CD1c-positive myeloid dendritic cell (primary cell): Measurements from ENCODE around the gene SGF29.
"Not testable (repeated sequence)": the region's sequence is repeated elsewhere in the genome, so short reads cannot be mapped to it uniquely, and the experiment has no call there.

ENCODE experiments used
- DNase-seq: peaks from one replicate; pipeline ENCODE4 v3.0.0-alpha.2; 2016; ENCODE audit errors: extremely low spot score

The SGF29 gene

DNA sequence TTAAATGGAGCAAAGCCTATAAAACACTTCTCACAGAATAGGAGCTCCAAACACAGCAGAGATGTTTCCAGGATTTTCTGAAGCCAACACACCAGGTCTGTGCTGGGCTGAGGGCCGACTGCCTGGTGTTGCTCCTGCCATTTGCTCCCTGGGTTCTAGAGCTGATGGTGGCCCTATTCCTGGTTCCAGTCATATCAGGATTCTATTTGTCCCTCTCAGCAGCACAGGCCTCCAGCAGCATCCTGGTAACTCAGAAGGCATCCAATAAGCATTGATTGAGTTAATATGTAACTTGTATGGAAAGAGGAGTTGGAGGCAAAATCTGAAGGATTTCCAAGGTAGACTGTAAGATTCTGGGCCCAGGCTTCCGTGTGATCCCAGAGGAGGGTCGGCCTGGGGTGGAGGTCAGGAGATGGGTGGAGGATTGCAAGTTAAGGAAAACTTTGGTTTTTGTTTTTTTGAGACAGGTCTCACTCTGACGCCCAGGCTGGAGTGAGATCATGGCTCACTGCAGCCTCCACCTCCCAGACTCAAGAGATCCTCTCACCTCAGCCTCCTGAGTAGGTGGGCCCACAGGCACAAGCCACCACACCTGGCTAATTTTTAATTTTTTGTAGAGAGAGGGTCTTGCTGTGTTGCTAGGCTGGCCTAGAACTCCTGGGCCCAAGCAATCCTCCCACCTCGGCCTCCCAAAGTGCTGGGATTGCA, 20.6 kb upstream of the SGF29 start:
- DNase-seq, result no peak

DNA sequence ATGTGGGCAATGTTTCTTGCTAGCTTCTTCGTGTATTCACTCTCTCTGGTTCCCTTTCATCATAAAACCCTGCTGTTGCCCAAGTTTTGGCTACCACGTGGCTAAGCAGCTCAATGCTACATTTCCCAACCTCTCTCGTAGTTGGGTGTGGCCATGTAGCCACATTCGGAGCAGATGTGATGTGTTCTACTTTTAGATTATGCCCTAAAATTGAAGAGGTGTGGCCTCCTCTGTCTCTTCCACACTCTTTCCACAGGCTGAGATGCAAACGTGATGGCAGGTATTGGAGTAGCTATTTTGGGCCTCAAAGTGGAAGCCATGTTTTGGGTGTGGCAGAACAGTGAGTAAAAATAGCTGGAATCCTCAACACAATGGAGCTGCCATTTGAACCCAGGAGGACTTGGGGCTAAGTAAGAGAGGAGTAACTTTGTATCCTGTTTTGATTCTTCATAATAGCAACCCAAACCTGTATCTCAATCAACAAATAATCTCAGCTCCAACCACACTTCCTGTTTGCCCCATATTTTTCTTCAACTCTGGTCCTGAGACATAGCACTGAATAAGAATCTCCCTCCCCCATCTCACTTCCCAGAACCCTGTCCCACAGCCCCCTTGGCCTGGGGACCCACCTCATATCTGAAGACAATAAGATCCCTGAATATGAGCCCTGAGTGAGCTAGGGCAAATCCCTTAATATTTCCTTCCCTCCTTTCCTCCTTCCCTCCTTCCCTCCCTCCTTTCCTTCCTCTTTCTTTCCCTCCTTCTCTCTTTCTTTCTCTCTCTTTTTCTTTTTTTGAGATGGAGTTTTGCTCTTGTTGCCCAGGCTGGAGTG, 19.0 kb upstream of the SGF29 start:
- peak; percentile 92 for DNase-seq

- no peak for DNase-seq
Observed at GRCh38 chr16:28537076-28537475, 16.6 kb upstream of the SGF29 start.

DNA sequence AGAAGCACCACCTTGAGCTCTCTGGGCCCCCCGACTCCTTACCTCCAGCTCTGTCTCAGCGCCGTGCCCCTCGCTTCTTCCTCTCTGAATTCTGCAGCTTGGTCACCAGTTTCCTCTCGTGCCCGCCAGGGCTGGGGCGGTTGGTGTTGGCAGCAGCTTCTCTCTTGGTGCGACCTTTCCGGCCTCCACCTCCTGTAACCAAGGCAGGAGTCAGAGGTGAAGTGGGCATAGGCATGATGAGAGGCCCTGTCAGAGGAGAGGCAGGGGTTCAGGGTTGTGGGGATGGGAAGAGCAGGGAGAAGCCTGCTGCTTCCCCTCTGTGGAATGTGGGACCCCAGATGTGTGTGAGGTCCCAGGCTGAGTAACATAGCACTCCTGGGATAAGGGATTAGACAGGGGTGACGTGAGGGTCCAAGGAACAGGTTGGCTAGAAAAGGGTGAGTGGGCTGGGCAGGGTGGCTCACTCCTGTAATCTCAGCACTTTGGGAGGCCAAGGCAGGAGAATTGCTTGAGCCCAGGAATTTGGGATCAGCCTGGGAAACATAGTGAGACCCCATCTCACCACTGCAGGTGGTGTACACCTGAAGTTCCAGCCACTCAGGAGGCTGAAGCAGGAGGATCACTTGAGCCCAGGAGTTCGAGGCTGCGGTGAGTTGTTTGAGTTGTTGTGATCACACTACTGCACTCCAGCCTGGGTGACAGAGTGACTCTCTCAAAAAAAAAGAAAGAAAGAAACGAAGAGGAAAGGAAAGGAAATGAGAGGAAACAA, 15.6 kb upstream of the SGF29 start:
- no peak for DNase-seq

GRCh38 chr16:28538733-28539596, 14.8 kb upstream of the SGF29 start, which contains the start of gene NUPR1:
TSS of gene NUPR1 (minus strand) at chr16:28538974. CDS start at chr16:28538907, 67 bp downstream.
- no peak for DNase-seq

DNA sequence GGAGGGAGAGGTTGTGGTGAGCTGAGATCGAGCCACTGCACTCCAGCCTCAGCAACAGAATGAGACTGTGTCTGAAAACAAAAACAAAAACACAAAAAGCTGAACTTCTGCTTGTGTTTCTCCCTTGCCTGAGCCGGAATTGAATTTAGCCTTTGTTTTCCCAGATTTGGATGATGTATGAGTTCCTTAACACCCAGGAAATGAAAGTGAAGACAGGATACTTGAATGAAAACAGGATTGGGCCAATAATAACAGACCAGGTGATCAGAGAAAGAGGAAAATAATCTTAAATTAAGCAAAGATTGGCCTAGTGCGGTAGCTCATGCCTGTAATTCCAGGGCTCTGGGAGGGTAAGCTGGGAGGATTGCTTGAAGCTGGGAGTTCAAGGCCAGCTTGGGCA, 13.4 kb upstream of the SGF29 start:
- no peak for DNase-seq

DNA sequence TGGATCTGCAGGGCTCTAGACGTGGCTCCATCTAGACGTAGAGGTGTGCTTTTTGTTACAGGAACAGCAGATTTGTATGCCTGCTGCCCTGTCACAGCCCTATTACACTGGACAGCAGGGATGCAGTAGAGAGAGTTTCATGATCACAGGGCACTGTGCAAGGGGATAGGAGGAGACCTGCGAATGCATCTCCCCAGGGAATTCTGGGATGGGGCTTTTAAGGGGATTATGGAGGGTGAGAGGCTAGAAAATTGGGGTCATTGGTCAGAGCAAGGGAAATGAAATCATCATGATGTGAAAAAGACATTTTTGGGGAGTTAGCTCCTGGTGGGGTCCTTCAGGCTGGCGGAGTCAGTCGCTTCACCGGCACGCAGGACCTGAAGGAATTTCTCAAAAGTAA, 11.1 kb upstream of the SGF29 start:
- no peak for DNase-seq

GRCh38 chr16:28543072-28543471, 10.6 kb upstream of the SGF29 start:
- DNase-seq, result peak; percentile 89

DNA sequence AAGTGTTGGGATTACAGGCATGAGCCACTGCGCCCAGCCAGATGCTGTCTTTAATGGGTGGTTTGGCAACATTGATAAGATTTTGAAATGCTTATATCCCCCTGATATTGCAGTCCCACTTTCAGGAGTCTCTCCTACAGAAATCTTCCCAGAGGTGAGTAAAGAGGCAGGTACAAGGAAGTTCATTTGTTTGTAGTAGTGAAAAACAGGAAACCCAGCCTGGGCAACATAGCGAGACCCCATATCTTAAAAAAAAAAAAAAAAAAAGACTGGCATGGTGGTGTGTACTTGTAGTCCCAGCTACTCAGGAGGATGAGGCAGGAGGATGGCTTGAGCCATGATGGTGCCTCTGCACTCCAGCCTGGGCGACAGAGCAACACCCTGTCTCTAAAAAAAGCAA, 8.7 kb upstream of the SGF29 start:
- DNase-seq, result no peak

DNA sequence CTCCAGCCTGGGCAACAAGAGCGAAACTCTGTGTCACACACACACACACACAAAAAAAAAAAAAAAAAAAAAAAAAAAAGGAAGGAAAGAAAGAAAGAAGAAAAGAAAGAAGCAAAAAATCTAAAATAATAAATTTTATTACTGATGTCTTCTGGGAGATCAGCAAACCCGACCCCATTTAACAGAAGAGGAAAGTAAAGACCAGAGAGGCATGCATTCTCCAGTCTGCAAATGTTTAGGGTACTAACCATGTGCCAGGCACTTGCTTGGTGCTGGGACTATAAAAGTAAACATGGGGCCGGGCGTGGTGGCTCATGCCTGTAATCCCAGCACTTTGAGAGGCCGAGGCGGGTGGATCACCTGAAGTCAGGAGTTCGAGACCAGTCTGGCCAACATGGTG, 7.8 kb upstream of the SGF29 start:
- DNase-seq, result not testable (repeated sequence)

GRCh38 chr16:28546626-28547025, 7.1 kb upstream of the SGF29 start:
- no peak for DNase-seq

- DNase-seq, result no peak
Observed at GRCh38 chr16:28548306-28548802, 5.4 kb upstream of the SGF29 start.

GRCh38 chr16:28549301-28549899, 4.3 kb upstream of the SGF29 start:
- peak; percentile 64 for DNase-seq

DNA sequence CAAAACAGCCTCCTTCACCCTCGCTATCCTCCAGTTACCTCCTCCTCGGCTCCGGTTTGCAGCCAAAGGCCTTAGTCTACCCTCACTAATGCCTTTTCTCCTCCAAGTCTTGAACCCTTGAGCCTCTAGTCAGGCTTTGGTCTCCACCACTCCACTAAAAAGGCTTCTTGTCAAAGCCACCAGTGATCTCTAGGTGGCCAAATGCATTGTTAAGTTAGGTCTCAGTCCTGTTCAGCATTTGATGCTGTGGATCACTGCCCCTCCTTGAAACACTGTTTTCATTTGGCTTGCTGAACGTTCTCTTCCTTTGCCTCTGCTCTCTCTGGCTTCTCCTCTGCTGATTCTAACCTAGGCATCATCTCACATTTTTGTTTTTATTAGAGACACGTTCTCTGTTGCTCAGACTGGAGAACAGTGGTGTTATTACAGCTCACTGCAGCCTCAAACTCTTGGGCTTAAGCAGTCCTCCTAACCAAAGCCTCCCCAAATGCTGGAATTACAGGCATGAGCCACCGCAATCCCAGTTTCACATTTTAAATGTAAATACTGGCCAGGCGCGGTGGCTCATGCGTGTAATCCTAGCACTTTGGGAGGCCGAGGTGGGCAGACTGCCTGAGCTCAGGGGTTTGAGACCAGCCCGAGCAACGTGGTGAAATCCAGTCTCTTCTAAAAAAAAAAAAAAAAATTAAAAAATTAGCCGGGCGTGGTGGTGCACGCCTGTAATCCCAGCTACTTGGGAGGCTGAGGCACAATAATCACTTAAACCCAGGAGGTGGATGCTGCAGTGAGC, 1.1 kb downstream of the SGF29 start:
- no peak for DNase-seq

GRCh38 chr16:28555561-28555960, 1.8 kb downstream of the SGF29 start:
- peak; percentile 60 for DNase-seq

- DNase-seq, result peak; percentile 52
Observed at GRCh38 chr16:28556914-28557320, 3.2 kb downstream of the SGF29 start.

DNA sequence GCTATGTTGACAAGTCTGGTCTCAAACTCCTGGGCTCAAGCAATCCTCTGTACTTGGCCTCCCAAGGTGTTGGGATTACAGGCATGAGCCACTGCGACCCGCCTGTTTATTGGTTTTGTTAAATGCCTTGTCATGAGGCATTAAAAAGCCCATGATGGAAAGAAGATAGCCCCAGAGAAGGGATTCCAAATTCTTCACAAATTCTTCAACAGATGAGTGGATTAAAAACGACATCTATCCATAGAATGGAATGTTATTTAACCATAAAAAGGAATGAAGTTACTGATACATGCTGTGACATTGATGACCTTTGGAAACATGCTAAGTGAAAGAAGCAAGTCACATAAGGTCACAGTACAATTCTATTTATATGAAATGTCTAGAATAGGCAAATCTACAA, 4.7 kb downstream of the SGF29 start:
- DNase-seq, result no peak

GRCh38 chr16:28561557-28562187, 8.0 kb downstream of the SGF29 start:
- DNase-seq, result no peak

DNA sequence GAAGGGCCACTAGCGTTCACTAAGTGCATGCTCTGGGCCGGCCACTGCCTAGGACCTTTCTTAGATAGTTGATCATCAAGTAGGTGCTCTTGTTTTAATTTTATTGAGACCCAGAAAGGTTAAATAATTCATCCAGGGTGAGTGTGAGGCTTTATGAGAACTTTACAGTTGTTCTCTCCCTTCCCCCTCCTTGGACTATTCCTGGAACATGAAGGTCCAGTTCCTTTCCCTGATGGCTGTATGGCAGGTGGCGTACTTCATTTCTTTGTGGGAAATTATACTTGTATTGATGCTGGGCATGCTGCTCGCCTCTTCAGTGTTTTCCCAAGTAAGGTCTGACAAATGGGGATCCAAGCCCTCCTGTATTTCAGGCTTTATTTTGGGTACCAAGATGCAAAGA, 8.5 kb downstream of the SGF29 start:
- no peak for DNase-seq

GRCh38 chr16:28563218-28563617, 9.5 kb downstream of the SGF29 start:
- no peak for DNase-seq
